Left ventricle myocardium inferior (tissue), 1 donor: ENCODE data around the gene PAK2. TPM values are rescaled to one million over a fixed set of nuclear protein-coding genes. Genes with fewer than 3 reads are reported as not detected.

Experiments used
- DNase-seq: peaks from one replicate; pipeline ENCODE4 v3.0.0-alpha.2; 2020
- H3K27ac ChIP-seq: fragments of 200-600 bp; replicated peaks from 2 replicates; pipeline ENCODE4 v1.8.0; 2021
- H3K27me3 ChIP-seq: fragments of 200-600 bp; 2 replicates; pipeline ENCODE4 v1.8.0; 2021; ENCODE audit warnings: low read depth
- H3K36me3 ChIP-seq: fragments of 200-600 bp; 2 replicates; pipeline ENCODE4 v1.8.0; 2021
- H3K4me1 ChIP-seq: fragments of 200-600 bp; 2 replicates; pipeline ENCODE4 v1.8.0; 2021
- H3K4me3 ChIP-seq: fragments of 200-600 bp; 2 replicates; pipeline ENCODE4 v1.8.0; 2021; ENCODE audit warnings: mild to moderate bottlenecking, moderate library complexity
- H3K9me3 ChIP-seq: fragments of 200-600 bp; replicated peaks from 2 replicates; pipeline ENCODE4 v1.8.0; 2021
- intact Hi-C: fragments of 100-400 bp; cut with micrococcal nuclease; formaldehyde crosslinking; loops from one replicate; pipeline ENCODE4 v1.11.0; 2022
- long read RNA-seq: library from polyadenylated mRNA; unstranded; transcript quantifications from one replicate; pipeline ENCODE4 v2.0.0, GENCODE V29; 2021
- total RNA-seq: library from RNA; stranded (reverse); fragmentation: NEBNext Ultra II Directional; extraction: Animal tissue kit (Norgen Biotek cat#: 25700); gene quantifications from one replicate; pipeline ENCODE4 v1.2.1, GENCODE V29; 2021
- TF ChIP-seq, protein P1 (sequence below): fragments of 200-600 bp; IDR thresholded peaks from 2 replicates; pipeline ENCODE4 v1.8.0; 2021; ENCODE audit warnings: antibody characterized with exemption, mild to moderate bottlenecking, borderline replicate concordance
- donor health status: DM: no; HTN: yes; CAD: no; lungs with severe emphysema.

PAK2 gene
- total RNA-seq = 45.7 TPM
- long read RNA-seq, full-length matches to known transcripts = 66 of 75 reads
- long read RNA-seq, partial matches to known transcripts = 3 of 75 reads
- long read RNA-seq, other reads (novel, unspliced or antisense) = 6 of 75 reads

DNA sequence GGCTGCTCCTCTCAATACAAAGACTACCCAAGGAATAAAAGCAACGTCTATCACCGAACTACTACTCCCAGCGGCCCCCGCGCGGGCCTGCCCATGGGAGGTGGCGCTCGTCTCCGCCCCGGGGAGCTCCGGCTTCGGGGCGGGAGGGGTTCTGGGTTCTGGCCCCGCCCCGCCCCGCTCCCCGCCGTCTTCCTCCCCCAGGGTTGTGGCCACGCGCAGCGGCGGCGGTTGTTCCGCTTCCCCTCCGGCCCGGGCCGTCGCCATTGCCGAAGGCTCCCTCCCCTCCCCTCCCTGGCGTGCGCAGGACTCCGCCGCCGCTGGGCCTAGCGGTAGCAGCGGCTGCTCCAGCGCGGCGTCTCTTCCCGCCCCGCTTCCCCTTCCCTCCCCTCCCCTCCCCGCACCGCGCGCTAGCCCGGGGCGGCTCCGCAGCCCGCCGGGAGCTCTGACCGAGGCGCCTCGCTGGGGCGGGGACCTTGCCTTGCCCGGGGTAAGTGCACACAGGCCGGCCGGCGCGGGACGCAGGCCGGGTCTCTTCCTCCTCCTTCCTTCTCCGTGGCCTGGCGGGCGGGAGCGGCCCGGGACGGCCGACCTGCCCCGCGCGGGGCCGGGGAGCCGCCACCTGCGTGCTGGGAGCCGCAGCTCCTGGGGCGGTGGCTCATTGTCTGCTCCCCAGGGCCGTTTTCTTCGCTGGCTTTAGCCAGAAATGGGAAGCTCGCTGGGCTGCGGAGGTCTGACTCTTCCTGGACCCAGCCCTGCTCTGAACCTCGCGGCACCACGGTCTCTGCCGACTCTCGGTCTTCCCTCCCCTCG is at the start of gene PAK2:
TSS of gene PAK2 (plus strand) at position 187 of the 810 bp plus-strand sequence. CDS start 42,790 bp downstream, outside the sequence.
- H3K36me3 ChIP-seq = peaks cover 3% of the 10 kb centered on the region
- DNase-seq = peak; percentile 95
- intact Hi-C loops = no loop called here
- peak within 1 kb of the TSS; percentile 79 for H3K4me3 ChIP-seq
- H3K27ac ChIP-seq = peak within 1 kb of the TSS; percentile 96
- H3K27me3 ChIP-seq = no peaks in the 10 kb centered on the region
- no peaks in the 10 kb centered on the region for H3K9me3 ChIP-seq
- TF ChIP-seq, protein P1, sequence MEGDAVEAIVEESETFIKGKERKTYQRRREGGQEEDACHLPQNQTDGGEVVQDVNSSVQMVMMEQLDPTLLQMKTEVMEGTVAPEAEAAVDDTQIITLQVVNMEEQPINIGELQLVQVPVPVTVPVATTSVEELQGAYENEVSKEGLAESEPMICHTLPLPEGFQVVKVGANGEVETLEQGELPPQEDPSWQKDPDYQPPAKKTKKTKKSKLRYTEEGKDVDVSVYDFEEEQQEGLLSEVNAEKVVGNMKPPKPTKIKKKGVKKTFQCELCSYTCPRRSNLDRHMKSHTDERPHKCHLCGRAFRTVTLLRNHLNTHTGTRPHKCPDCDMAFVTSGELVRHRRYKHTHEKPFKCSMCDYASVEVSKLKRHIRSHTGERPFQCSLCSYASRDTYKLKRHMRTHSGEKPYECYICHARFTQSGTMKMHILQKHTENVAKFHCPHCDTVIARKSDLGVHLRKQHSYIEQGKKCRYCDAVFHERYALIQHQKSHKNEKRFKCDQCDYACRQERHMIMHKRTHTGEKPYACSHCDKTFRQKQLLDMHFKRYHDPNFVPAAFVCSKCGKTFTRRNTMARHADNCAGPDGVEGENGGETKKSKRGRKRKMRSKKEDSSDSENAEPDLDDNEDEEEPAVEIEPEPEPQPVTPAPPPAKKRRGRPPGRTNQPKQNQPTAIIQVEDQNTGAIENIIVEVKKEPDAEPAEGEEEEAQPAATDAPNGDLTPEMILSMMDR = peak; percentile 31
- peaks cover 43% of the 10 kb centered on the region for H3K4me1 ChIP-seq

DNA sequence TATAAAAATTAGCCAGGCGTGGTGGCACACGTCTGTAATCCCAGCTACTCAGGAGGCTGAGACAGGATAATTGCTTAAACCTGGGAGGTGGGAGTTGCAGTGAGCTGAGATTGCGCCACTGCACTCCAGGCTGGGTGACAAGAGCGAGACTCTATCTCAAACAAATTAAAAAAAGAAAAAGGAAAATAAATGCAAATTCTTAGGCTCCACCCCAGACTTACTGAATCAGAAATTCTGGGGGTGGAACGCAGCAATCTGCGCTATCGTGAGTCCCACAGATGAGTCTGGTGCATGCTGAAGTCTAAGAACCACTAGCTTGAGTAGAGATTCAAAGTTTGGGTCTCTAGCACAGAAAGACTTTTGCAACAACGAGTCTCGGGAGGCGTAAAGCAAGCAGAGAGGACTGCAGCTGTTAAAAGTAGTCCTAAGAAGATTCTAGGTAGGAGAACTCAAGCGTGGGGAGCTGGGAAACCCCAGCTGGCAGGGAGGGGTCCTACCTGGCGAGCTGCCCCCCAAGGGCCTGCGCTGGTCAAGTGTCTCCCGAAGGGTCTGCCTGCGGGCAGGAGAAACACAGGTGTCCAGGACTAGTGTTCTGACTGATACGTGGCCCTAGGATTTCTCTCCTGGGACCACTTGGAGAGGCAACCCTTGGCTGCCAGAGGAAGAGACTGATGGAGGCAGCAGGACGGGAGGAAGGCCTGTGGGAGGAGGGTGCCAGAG is 49.6 kb upstream of the PAK2 start:
- Histone ChIP-seq H3K27ac (no peak overlapping the region), H3K36me3 (no peaks in the 10 kb centered on the region), H3K9me3 (no peaks in the 10 kb centered on the region), H3K4me3 (no peak overlapping the region), H3K27me3 (peaks cover 9% of the 10 kb centered on the region), H3K4me1 (peaks cover 2% of the 10 kb centered on the region)
- no peak for DNase-seq
- intact Hi-C loops = loop anchor here (5.0 kb wide), 1 partner anchor 83 kb away; no protein-coding TSS in a partner anchor
- TF ChIP-seq, protein P1 = no peak

DNA sequence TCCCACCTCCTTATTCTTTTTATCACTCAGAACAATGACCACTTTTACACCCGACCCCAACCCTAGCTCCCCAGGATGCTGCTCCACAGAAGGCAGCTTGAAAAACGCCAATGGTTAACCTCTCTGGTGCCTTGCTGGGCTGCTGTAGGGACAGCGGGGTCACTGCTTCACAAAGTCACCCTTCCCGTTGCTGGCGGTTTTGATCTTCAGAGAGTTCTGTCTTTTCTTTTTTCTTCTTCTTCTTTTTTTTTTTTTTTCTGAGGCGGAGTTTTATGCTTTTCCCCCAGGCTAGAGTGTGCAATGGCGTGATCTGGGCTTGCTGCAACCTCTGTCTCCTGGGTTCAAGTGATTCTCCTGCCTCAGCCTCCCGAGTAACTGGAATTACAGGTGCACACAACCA is 48.3 kb upstream of the PAK2 start:
- no peak overlapping the region for H3K4me3 ChIP-seq

DNA sequence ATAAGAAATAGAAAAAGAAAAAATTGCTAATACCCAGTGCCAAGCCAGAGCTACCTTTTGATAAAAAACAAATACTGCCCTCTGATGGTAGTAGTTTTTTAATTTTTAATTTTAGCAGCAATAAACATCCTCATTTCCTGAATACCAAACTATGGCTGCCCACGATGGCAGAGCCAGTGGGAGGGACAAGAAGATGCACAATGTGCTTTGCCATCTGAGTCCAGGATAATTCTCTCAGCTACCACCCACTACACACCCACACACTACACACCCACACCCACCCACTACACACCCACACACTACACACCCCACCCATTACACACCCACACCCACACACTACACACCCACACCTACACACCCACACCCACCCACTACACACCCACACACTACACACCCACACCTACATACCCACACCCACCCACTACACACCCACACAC is 45.4 kb upstream of the PAK2 start:
- no peaks in the 10 kb centered on the region for H3K4me1 ChIP-seq
- no peak overlapping the region for H3K27ac ChIP-seq
- no peak overlapping the region for H3K4me3 ChIP-seq
- intact Hi-C loops = no loop called here
- no peaks in the 10 kb centered on the region for H3K36me3 ChIP-seq
- TF ChIP-seq, protein P1 = no peak
- no peaks in the 10 kb centered on the region for H3K9me3 ChIP-seq
- no peak for DNase-seq
- H3K27me3 ChIP-seq = peaks cover 9% of the 10 kb centered on the region

More for the DNA sequence above, 48.3 kb upstream of the PAK2 start:
- TF ChIP-seq, protein P1 = no peak
- no peaks in the 10 kb centered on the region for H3K4me1 ChIP-seq
- intact Hi-C loops = no loop called here
- DNase-seq = no peak
- H3K27ac ChIP-seq = no peak overlapping the region
- no peaks in the 10 kb centered on the region for H3K9me3 ChIP-seq
- H3K36me3 ChIP-seq = no peaks in the 10 kb centered on the region
- peaks cover 9% of the 10 kb centered on the region for H3K27me3 ChIP-seq

DNA sequence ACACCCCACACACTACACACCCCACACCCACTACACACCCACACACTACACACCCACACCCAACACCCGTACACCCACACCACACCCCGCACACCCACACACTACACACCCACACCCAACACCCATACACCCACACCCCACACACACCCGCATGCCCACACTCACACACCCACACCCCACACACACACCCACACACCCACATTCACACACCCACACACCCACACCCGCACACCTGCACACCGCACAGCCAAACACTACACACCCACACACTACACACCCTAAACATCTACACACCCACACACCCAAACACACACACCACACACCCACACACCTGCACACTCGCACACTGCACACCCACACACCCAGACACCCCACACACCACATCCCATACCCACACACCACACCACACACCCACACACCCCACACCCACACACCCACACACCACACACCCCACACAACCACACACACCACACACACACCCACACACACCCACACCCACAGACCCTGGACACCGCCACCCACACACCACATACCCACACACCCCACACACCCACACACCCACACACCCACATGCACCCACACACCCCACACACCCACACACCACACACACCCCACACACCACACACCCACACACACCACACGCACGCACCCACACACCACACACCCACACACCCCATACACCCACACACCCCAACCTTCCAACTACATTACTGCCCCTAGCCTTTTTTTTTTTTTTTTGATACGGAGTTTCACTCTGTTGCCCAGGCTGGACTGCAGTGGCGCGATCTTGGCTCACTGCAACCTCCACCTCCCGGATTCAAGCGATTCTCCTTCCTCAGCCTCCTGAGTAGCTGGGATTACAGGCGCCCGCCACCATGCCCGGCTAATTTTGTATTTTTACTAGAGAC is 44.5 kb upstream of the PAK2 start:
- H3K4me3 ChIP-seq = no peak overlapping the region
- H3K9me3 ChIP-seq = no peaks in the 10 kb centered on the region
- no peaks in the 10 kb centered on the region for H3K36me3 ChIP-seq
- H3K27ac ChIP-seq = no peak overlapping the region
- TF ChIP-seq, protein P1 = no peak
- H3K27me3 ChIP-seq = peaks cover 2% of the 10 kb centered on the region
- H3K4me1 ChIP-seq = no peaks in the 10 kb centered on the region
- intact Hi-C loops = no loop called here
- DNase-seq = no peak
